Activated naive CD4-positive, alpha-beta T cell treated with anti-CD3 and anti-CD28 coated beads, Interleukin-2, amount 10 ng/mL, durations not matched to agents 7 days and 5 days (primary cell): ENCODE measurements around the gene UGT2A2.

Experiments used
- CTCF ChIA-PET: fragments of 350-600 bp; sonication (Branson Sonifier 250); formaldehyde crosslinking; loops from one replicate; lab custom pipeline; 2021; ENCODE audit warnings: antibody characterized with exemption; lab: Charles Lee
- DNase-seq: peaks from one replicate; pipeline ENCODE4 v3.0.0-alpha.2; 2020
- H3K27ac Mint-ChIP-seq: one replicate; pipeline ENCODE4 v1.8.0; 2021; ENCODE audit warnings: mild to moderate bottlenecking, moderate library complexity, mixed read lengths
- H3K27me3 Mint-ChIP-seq: one replicate; pipeline ENCODE4 v1.8.0; 2021; ENCODE audit warnings: mild to moderate bottlenecking, mixed read lengths
- H3K36me3 Mint-ChIP-seq: one replicate; pipeline ENCODE4 v1.8.0; 2021; ENCODE audit warnings: mixed read lengths
- H3K4me1 Mint-ChIP-seq: one replicate; pipeline ENCODE4 v1.8.0; 2021; ENCODE audit warnings: mixed read lengths
- H3K4me3 Mint-ChIP-seq: one replicate; pipeline ENCODE4 v1.8.0; 2021; ENCODE audit warnings: mild to moderate bottlenecking, moderate library complexity, mixed read lengths
- H3K9me3 Mint-ChIP-seq: one replicate; pipeline ENCODE4 v1.8.0; 2021; ENCODE audit warnings: mixed read lengths

UGT2A2 gene

DNA sequence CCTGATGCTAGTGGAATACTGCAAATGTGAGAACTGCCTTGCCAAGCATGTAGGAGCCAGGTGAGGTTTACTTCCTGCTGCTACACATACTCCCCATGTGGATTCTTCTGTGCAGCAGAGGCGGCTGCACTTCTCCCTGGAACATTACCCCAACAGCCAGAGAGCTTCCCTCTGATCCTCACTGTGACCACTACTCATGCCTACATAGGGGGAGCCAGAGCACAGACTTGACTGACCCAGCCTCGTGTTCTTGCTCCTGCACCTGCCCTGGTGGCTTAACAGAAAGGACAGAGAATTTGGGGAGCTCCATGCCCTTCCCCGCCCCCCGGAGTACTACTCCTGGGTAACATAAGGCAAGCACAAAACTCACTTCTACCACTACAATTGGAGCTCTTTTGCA lies 38.4 kb downstream of the UGT2A2 start:
- Mint-ChIP-seq H3K4me3 (no peak overlapping the region), H3K9me3 (no peaks in the 10 kb centered on the region), H3K4me1 (no peaks in the 10 kb centered on the region), H3K27ac (no peak overlapping the region), H3K36me3 (no peaks in the 10 kb centered on the region), H3K27me3 (no peaks in the 10 kb centered on the region)
- no peak for DNase-seq
- CTCF ChIA-PET: no interaction called here

GRCh38 chr4:69600013-69600412 lies 39.4 kb downstream of the UGT2A2 start:
- no peak for DNase-seq
- H3K4me1 Mint-ChIP-seq: no peaks in the 10 kb centered on the region
- CTCF ChIA-PET: no interaction called here
- H3K4me3 Mint-ChIP-seq: no peak overlapping the region
- no peaks in the 10 kb centered on the region for H3K9me3 Mint-ChIP-seq
- H3K27me3 Mint-ChIP-seq: no peaks in the 10 kb centered on the region
- no peaks in the 10 kb centered on the region for H3K36me3 Mint-ChIP-seq
- H3K27ac Mint-ChIP-seq: no peak overlapping the region

GRCh38 chr4:69594382-69594781 lies 45.1 kb downstream of the UGT2A2 start:
- H3K9me3 Mint-ChIP-seq: no peaks in the 10 kb centered on the region
- DNase-seq: no peak
- H3K4me3 Mint-ChIP-seq: no peak overlapping the region
- no peaks in the 10 kb centered on the region for H3K27me3 Mint-ChIP-seq
- H3K27ac Mint-ChIP-seq: no peak overlapping the region
- H3K4me1 Mint-ChIP-seq: no peaks in the 10 kb centered on the region
- H3K36me3 Mint-ChIP-seq: no peaks in the 10 kb centered on the region
- CTCF ChIA-PET: no interaction called here

DNA sequence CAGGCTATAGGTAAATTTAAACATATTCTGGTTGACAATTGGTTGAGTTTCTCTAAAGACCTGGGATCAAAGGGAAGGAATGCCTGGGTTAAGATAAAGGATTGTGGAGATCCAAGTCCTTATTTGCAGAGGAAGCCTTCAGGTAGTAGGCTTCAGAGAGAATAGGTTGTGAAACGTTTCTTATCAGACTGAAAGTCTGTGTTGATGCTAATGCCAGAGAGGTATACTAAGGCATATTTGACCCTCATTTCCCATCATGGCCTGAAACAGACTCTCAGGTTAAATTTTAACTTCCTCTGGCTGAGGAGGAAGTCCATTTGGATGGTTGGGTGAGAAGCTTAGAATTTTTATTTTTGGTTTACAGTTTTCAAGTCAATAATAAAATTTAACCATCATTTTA lies 48.1 kb downstream of the UGT2A2 start:
- H3K36me3 Mint-ChIP-seq: no peaks in the 10 kb centered on the region
- no peak for DNase-seq
- no peaks in the 10 kb centered on the region for H3K4me1 Mint-ChIP-seq
- H3K27me3 Mint-ChIP-seq: no peaks in the 10 kb centered on the region
- no peaks in the 10 kb centered on the region for H3K9me3 Mint-ChIP-seq
- H3K27ac Mint-ChIP-seq: no peak overlapping the region
- H3K4me3 Mint-ChIP-seq: no peak overlapping the region
- CTCF ChIA-PET: no interaction called here

- Mint-ChIP-seq H3K36me3 (no peaks in the 10 kb centered on the region), H3K9me3 (no peaks in the 10 kb centered on the region), H3K4me1 (no peaks in the 10 kb centered on the region), H3K4me3 (no peak overlapping the region), H3K27ac (no peak overlapping the region), H3K27me3 (no peaks in the 10 kb centered on the region)
- no peak for DNase-seq
- CTCF ChIA-PET: no interaction called here
These were observed 49.6 kb downstream of the UGT2A2 start for GRCh38 chr4:69589884-69590283.

GRCh38 chr4:69584135-69584534 lies 55.3 kb downstream of the UGT2A2 start:
- Mint-ChIP-seq H3K27me3 (no peaks in the 10 kb centered on the region), H3K36me3 (no peaks in the 10 kb centered on the region), H3K4me1 (no peaks in the 10 kb centered on the region), H3K27ac (no peak overlapping the region), H3K9me3 (no peaks in the 10 kb centered on the region), H3K4me3 (no peak overlapping the region)
- CTCF ChIA-PET: interaction anchor here (0.6 kb wide), 1 partner anchor 1947 kb away, joined by 3 read pairs; no protein-coding TSS in a partner anchor
- no peak for DNase-seq

DNA sequence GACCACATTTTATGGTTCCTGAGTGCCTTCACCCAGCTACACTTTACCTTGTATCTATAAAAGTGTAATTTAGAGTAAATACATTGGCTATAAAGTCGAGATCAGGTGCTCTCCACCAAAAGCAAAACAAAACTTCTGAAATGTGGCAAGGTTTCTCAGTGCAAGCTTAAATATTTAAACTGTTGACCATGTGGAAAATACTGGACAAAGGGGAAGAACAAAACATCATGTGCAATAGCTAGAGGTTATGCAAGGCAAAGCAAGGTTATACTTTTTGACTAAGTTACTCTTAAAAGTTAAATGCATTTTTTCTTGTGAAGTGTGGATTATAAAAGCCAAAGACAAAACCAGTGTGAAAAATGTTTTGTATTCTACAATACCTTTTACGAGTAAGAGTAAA lies 55.9 kb downstream of the UGT2A2 start:
- Mint-ChIP-seq H3K27me3 (no peaks in the 10 kb centered on the region), H3K4me1 (no peaks in the 10 kb centered on the region), H3K9me3 (no peaks in the 10 kb centered on the region), H3K36me3 (no peaks in the 10 kb centered on the region), H3K27ac (no peak overlapping the region), H3K4me3 (no peak overlapping the region)
- DNase-seq: no peak
- CTCF ChIA-PET: interaction anchor here (0.5 kb wide), 1 partner anchor 11 kb away, joined by 3 read pairs; no protein-coding TSS in a partner anchor

- no peak for DNase-seq
- no peak overlapping the region for H3K27ac Mint-ChIP-seq
- CTCF ChIA-PET: no interaction called here
- H3K27me3 Mint-ChIP-seq: no peaks in the 10 kb centered on the region
- no peaks in the 10 kb centered on the region for H3K9me3 Mint-ChIP-seq
- no peaks in the 10 kb centered on the region for H3K36me3 Mint-ChIP-seq
- H3K4me3 Mint-ChIP-seq: no peak overlapping the region
- no peaks in the 10 kb centered on the region for H3K4me1 Mint-ChIP-seq
These were observed 62.2 kb downstream of the UGT2A2 start for GRCh38 chr4:69577245-69577644.

GRCh38 chr4:69576251-69576877 lies 63.1 kb downstream of the UGT2A2 start:
- no peaks in the 10 kb centered on the region for H3K4me1 Mint-ChIP-seq
- CTCF ChIA-PET: no interaction called here
- no peak overlapping the region for H3K27ac Mint-ChIP-seq
- no peaks in the 10 kb centered on the region for H3K36me3 Mint-ChIP-seq
- no peak for DNase-seq
- H3K4me3 Mint-ChIP-seq: no peak overlapping the region
- H3K27me3 Mint-ChIP-seq: no peaks in the 10 kb centered on the region
- H3K9me3 Mint-ChIP-seq: no peaks in the 10 kb centered on the region

DNA sequence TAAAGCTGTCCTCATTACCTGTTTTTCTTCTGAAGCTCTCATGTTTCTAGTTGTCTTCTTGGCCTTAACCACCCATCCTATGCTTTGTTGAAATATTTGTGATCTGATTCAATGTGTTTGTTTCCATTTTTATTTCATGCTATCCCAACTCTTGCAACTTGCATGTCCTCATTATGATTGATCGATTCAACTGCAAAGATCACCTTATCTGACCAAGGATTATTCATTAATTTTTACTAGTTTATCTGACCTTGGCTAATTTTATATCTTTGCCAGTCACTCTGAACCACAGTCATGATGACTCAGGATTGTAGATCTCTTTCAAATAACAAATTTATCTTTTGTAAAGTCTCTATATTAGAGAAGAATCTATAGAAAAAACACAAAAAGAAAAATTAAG lies 70.7 kb downstream of the UGT2A2 start:
- DNase-seq: no peak
- no peaks in the 10 kb centered on the region for H3K4me1 Mint-ChIP-seq
- H3K4me3 Mint-ChIP-seq: no peak overlapping the region
- H3K9me3 Mint-ChIP-seq: no peaks in the 10 kb centered on the region
- H3K27me3 Mint-ChIP-seq: no peaks in the 10 kb centered on the region
- CTCF ChIA-PET: no interaction called here
- H3K36me3 Mint-ChIP-seq: no peaks in the 10 kb centered on the region
- H3K27ac Mint-ChIP-seq: no peak overlapping the region

DNA sequence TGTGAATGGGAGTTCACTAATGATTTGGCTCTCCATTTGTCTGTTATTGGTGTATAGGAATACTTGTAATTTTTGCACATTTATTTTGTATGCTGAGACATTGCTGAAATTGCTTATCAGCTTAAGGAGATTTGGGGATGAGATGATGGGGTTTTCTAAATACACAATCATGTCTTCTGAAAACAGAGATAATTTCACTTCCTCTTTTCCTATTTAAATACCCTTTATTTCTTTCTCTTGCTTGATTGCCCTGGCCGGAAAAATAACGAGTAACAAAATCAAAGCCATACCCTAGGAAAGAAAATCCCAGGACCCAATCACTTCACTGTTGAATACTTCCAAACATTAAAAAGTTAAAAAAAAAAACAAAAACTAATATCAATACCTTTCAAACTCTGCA lies 76.0 kb downstream of the UGT2A2 start:
- H3K9me3 Mint-ChIP-seq: no peaks in the 10 kb centered on the region
- CTCF ChIA-PET: no interaction called here
- DNase-seq: no peak
- no peak overlapping the region for H3K4me3 Mint-ChIP-seq
- no peak overlapping the region for H3K27ac Mint-ChIP-seq
- H3K4me1 Mint-ChIP-seq: no peaks in the 10 kb centered on the region
- no peaks in the 10 kb centered on the region for H3K36me3 Mint-ChIP-seq
- no peaks in the 10 kb centered on the region for H3K27me3 Mint-ChIP-seq

DNA sequence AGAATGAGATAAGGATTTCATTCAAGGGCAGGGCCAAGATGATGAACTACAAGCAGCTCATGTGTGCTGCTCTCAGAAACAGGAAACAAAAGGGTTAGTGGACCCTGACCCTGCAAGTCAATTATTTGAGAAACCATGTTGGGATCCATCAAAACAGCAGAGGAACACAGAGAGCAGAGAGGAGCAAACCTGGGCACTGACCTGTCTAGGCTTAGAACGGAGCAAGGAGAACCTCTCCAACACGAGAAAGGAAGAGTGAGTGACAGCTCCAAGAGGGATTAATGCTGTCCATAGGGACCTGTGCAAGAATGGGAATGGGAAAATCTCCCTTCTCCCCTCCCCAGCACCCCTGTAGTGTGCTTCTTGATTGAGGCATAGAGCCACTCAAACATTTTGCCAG lies 89.8 kb downstream of the UGT2A2 start:
- Mint-ChIP-seq H3K27me3 (no peaks in the 10 kb centered on the region), H3K27ac (no peak overlapping the region), H3K9me3 (no peaks in the 10 kb centered on the region), H3K4me3 (no peak overlapping the region), H3K36me3 (no peaks in the 10 kb centered on the region), H3K4me1 (no peaks in the 10 kb centered on the region)
- CTCF ChIA-PET: no interaction called here
- no peak for DNase-seq

GRCh38 chr4:69546134-69546765 lies 93.2 kb downstream of the UGT2A2 start:
- Mint-ChIP-seq H3K27me3 (no peaks in the 10 kb centered on the region), H3K9me3 (no peaks in the 10 kb centered on the region), H3K4me3 (no peak overlapping the region), H3K4me1 (no peaks in the 10 kb centered on the region), H3K27ac (no peak overlapping the region), H3K36me3 (no peaks in the 10 kb centered on the region)
- no peak for DNase-seq
- CTCF ChIA-PET: no interaction called here
